ENCODE data around the gene CMTM3.
"Not testable (repeated sequence)": the region's sequence is repeated elsewhere in the genome, so short reads cannot be mapped to it uniquely, and the experiment has no call there.

CMTM3 gene

DNA sequence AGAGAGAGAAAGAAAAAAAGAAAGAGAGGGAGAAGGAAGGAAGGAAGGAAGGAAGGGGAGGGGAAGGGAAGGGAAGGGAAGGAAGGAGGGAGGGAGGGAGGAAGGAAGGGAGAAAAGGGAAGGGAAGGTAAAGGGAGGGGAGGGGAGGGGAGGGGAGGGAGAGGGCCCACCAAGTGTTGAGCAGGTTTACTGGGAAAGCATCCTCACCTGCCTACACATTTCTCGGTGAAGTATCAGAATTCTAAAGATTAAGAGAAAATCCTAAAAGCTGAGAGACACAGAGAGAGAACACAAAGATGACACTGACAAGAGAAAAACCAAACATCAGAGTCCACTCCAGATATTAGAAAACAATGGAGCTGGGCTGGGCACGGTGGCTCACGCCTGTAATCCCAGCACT, 12.3 kb upstream of the CMTM3 start:
- intact Hi-C loops (cut with micrococcal nuclease): no loop called here
- Mint-ChIP-seq H3K4me1 (ENCODE audit: low read depth) (peaks cover 51% of the 10 kb centered on the region), H3K27ac (peak overlapping the region; percentile 20), H3K27me3 (peaks cover 7% of the 10 kb centered on the region), H3K36me3 (ENCODE audit: low read depth) (no peaks in the 10 kb centered on the region), H3K9me3 (no peaks in the 10 kb centered on the region), H3K4me3 (no peak overlapping the region)

DNA sequence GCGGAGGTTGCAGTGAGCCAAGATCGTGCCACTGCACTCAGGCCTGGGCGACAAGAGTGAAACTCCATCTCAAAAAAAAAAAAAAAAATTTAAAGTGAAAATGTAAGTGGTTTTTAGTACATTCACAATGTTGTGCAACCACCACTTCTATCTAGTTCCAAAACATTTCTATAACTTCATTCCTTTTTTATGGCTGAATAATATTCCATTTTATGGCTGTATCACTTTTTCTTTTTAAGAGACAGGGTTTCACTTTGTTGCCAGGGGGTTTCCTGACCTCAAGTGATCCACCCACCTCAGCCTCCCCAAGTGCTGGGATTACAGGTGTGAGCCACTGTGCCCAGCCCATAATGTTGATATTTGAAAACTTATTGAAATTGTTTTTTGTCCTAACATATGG, 11.7 kb upstream of the CMTM3 start:
- intact Hi-C loops (cut with micrococcal nuclease): no loop called here
- Mint-ChIP-seq H3K9me3 (no peaks in the 10 kb centered on the region), H3K4me1 (ENCODE audit: low read depth) (peaks cover 50% of the 10 kb centered on the region), H3K27me3 (peaks cover 3% of the 10 kb centered on the region), H3K4me3 (no peak overlapping the region), H3K36me3 (ENCODE audit: low read depth) (no peaks in the 10 kb centered on the region), H3K27ac (no peak overlapping the region)

DNA sequence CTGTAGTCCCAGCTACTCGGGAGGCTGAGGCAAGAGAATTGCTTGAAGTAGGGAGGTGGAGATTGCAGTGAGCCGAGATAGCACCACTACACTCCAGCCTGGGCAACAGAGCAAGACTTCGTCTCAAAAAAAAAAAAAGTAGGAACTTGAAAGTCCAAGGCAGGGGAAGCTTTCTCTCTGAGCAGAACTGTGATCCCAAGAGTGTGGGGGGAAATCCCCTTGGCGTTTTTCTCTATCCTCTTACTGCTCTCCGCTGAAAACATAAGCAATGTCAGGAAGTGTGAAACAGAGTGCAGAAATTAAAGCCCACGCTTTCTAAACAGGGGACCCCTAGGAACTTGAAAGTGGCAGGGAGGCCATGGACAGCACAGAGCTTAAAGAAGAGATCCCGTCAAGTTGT, 9.8 kb upstream of the CMTM3 start:
- Mint-ChIP-seq H3K36me3 (ENCODE audit: low read depth) (no peaks in the 10 kb centered on the region), H3K9me3 (no peaks in the 10 kb centered on the region), H3K27me3 (peaks cover 6% of the 10 kb centered on the region), H3K4me3 (no peak overlapping the region), H3K4me1 (ENCODE audit: low read depth) (peaks cover 40% of the 10 kb centered on the region), H3K27ac (peak overlapping the region; percentile 15)
- intact Hi-C loops (cut with micrococcal nuclease): no loop called here

DNA sequence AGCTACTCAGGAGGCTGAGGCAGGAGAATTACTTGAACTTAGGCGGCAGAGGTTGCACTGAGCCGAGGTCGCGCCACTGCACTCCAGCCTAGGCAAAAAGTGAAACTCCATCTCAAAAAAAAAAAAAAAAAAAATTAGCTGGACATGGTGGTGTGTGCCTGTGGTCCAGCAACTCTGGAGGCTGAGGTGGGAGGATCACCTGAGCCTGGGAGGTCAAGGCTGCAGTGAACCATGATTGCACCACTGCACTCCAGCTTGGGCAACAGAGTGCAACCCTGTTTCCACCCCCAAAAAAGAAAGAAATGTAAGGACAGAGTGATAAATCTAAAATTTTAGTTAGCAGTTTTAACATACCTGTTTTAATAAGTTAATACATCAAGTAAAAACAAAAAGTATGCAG, 7.9 kb upstream of the CMTM3 start:
- peaks cover 10% of the 10 kb centered on the region for H3K27me3 Mint-ChIP-seq
- H3K4me3 Mint-ChIP-seq; H3K9me3 Mint-ChIP-seq; intact Hi-C loops (cut with micrococcal nuclease); H3K36me3 Mint-ChIP-seq (ENCODE audit: low read depth): not testable (repeated sequence)
- H3K4me1 Mint-ChIP-seq (ENCODE audit: low read depth): peaks cover 33% of the 10 kb centered on the region
- peak overlapping the region; percentile 44 for H3K27ac Mint-ChIP-seq

DNA sequence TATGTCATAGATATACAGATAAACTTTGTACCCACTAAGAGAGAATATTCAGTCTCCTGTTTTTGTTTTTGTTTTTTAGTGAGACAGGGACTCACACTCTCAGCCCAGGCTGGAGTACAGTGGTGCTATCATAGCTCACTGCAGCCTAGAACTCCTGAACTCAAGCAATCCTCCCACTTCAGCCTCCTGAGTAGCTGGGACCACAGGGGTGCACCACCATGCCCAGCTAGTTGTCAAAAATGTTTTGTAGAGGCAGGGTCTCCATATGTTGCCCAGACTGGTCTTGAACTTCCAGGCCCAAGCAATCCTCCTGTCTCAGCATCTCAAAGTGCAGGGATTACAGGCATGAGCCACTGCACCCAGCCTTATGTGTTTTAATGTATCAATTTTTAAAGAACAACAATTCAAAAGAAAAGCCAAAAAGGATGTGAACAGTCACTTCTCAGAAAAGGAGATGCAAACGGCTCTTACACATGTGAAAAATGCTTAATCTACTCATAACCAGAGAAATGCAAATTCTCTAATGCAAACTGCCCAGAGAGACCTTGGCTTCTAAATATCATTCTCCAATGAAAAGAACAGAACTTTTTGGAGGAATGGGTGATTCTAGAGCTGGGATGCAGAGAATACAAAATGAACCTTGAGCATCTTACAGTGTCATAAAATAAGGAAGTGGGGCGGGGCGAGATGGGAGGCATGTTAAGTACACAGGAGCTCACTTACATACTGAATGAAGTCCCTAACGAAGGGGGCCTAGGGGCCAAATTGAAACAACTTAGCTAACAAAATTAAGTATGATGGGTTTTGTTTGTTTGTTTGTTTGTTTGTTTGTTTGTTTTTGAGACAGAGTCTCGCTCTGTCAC, 7.3 kb upstream of the CMTM3 start:
- Mint-ChIP-seq H3K27ac (peak overlapping the region; percentile 44), H3K36me3 (ENCODE audit: low read depth) (peaks cover 8% of the 10 kb centered on the region), H3K9me3 (peaks cover 9% of the 10 kb centered on the region), H3K27me3 (peaks cover 10% of the 10 kb centered on the region), H3K4me3 (no peak overlapping the region), H3K4me1 (ENCODE audit: low read depth) (peaks cover 34% of the 10 kb centered on the region)
- intact Hi-C loops (cut with micrococcal nuclease): no loop called here

DNA sequence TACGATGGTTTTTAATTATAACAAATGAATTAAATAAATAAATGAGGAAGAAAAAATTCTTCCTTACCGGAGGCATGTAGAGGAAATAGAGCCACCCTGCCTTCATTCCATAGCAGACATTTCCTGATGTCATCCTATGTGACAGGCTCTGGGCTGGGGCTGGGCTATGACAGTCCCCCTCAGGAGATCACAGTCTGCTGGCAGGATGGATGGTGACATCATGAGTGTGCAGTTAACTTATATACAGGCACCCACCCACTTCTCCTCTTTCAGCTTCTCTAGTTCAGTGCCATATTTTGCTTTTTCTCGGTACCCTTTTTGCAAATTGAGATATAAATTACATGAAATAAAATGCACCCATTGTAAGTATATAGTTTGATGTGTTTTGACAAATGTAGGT, 6.4 kb upstream of the CMTM3 start:
- Mint-ChIP-seq H3K27me3 (peaks cover 10% of the 10 kb centered on the region), H3K36me3 (ENCODE audit: low read depth) (peaks cover 8% of the 10 kb centered on the region), H3K27ac (no peak overlapping the region), H3K4me1 (ENCODE audit: low read depth) (peaks cover 43% of the 10 kb centered on the region), H3K9me3 (peaks cover 9% of the 10 kb centered on the region), H3K4me3 (no peak overlapping the region)
- intact Hi-C loops (cut with micrococcal nuclease): no loop called here

DNA sequence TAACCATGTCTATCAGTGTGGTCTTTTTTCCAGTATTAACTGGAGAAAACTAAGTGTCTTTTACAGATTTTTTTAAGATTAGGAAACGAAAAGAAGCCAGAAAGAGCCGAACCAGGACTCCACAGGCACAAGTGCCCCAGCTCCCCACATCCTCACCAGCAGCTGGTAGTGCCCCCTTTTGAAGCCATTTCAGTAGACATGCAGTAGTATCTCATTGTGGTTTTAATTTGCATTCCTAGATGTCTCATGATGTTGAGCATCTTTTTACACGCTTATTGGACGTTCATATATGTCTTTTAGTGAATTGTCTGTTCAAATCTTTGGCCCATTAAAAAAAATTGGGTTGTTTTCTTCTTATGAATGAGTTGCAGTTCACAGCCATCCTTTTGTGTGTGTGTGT, 4.8 kb upstream of the CMTM3 start:
- H3K27ac Mint-ChIP-seq: no peak overlapping the region
- peaks cover 9% of the 10 kb centered on the region for H3K9me3 Mint-ChIP-seq
- peaks cover 19% of the 10 kb centered on the region for H3K27me3 Mint-ChIP-seq
- intact Hi-C loops (cut with micrococcal nuclease): no loop called here
- H3K36me3 Mint-ChIP-seq (ENCODE audit: low read depth): peaks cover 15% of the 10 kb centered on the region
- peaks cover 47% of the 10 kb centered on the region for H3K4me1 Mint-ChIP-seq (ENCODE audit: low read depth)
- no peak overlapping the region for H3K4me3 Mint-ChIP-seq

DNA sequence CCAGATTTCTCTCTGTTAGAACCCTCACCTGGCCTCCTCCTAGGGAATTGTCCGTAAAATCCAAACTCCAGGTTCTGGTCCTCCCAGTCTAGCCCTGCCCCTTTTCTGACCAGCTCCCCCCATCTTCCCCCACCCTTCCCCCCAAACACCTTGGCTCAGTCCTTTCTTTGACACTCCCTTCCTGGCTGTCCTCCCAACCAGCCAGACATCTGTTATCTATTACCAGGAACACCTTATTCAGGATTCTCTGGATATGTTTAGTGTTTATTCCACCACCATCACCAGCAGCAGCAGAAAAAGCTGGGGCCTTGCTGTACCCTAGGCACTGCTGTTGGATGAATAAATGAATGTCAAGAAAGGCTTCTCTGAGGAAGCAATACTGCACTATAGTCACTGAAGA, 4.0 kb upstream of the CMTM3 start:
- H3K4me1 Mint-ChIP-seq (ENCODE audit: low read depth): peaks cover 41% of the 10 kb centered on the region
- H3K27ac Mint-ChIP-seq: no peak overlapping the region
- peaks cover 9% of the 10 kb centered on the region for H3K9me3 Mint-ChIP-seq
- intact Hi-C loops (cut with micrococcal nuclease): no loop called here
- peaks cover 19% of the 10 kb centered on the region for H3K27me3 Mint-ChIP-seq
- no peak overlapping the region for H3K4me3 Mint-ChIP-seq
- H3K36me3 Mint-ChIP-seq (ENCODE audit: low read depth): peaks cover 15% of the 10 kb centered on the region

DNA sequence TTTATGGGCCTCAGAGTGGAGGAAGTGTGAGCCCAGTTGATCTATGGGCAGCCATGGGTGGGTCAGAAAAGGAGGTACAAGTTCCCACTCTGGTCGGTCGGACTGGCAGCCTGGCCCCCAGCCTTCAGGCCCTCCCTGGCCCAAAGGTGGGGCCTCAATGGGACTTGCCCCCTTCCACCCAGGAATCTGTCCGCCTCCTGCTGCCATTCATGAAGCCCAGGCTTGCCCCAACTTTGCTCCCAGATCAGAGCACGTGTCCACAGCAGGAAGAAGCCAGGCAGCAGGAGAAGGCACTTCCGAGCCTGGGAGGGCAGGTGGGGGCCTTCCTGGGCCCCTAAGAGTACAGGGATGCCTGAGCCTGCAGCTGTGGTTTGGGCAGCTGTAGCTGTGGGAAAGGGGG, 3.0 kb upstream of the CMTM3 start:
- Mint-ChIP-seq H3K9me3 (peaks cover 9% of the 10 kb centered on the region), H3K4me1 (ENCODE audit: low read depth) (peaks cover 48% of the 10 kb centered on the region), H3K27ac (peak overlapping the region; percentile 62), H3K27me3 (peaks cover 19% of the 10 kb centered on the region), H3K36me3 (ENCODE audit: low read depth) (peaks cover 23% of the 10 kb centered on the region), H3K4me3 (no peak overlapping the region)
- intact Hi-C loops (cut with micrococcal nuclease): no loop called here

DNA sequence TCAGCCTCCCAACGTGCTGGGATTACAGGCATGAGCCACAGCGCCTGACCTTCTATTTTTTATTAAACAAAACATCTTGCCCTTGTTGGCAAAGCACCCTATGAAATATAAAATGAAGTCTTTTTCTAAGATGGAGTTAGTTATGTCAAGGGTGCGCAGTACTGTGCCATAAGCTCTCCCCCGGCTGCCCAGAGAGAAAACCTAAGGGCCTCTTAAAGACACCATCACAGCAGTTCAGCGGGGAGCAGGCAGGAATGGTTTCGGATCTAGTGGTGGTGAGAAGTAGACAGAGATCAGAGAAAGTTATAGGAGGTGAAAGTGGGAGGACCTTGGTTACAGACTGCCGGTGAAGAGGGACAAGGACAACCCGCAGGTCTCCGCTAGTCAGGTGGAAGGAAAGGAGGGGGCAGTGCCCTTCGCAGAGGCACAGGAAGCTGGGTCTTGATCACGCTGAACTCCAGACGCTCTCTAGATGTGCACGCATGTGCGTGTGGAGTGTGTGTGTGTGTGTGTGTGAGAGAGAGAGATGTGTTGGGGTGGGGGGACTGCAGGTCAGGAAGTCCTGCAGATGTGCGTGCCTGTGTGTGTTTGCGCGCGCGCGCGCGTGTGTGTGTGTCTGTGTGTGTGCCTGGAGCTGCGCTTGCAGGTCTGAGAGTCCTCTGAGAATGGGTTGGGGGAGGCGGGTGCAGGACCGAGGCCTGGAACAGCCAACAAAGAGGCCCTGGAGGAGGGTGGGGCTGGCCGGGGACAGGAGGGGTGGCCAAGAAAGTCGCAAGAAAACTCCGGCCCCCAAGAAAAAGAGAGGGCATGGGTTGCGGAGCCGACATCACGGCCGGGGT, 748 bp upstream of the CMTM3 start:
- Mint-ChIP-seq H3K36me3 (ENCODE audit: low read depth) (peaks cover 46% of the 10 kb centered on the region), H3K4me3 (peak overlapping the region; percentile 90), H3K9me3 (peaks cover 9% of the 10 kb centered on the region), H3K27ac (peak overlapping the region; percentile 88), H3K27me3 (peaks cover 19% of the 10 kb centered on the region), H3K4me1 (ENCODE audit: low read depth) (peaks cover 52% of the 10 kb centered on the region)
- intact Hi-C loops (cut with micrococcal nuclease): no loop called here

DNA sequence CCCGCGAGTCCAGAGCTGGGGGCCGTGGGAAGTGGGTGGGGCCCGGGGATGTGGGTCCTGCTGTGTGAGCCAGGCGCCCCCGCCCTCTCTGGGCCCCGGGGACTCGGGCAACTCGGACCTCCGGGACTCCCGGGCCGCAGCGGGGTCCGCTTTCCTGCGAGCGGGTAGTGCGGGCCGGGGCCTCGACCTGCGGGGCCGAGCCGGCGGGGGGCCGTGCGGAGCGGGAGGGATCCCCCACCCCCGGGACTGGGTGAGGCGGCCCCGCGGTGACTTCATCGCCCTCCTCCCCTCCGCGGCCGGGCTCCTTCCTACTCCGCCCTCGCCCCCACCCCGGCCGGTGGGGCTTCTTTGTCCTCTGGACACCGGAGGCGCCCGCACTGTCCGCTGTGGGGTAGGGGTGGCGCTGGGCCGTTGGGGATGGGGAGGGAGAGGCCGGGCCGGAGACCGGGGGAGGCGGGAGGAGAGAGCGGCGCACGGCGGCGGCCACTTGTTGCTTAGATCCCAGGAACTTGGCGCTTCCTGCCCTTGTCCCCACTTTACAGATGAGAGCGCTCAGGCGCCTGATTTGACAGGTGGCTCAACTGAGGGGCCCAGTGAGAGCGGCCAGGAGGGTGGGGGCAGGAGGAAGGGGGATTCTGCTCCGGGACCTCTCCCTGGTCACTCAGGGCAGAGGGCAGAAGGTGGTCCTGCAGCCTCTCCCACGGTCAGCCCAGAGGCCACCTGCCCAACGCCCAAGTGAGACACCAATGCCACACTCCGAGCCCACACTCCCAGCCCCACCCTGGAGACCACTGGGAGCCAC, 874 bp downstream of the CMTM3 start:
- peaks cover 52% of the 10 kb centered on the region for H3K4me1 Mint-ChIP-seq (ENCODE audit: low read depth)
- H3K27ac Mint-ChIP-seq: peak overlapping the region; percentile 88
- H3K4me3 Mint-ChIP-seq: peak overlapping the region; percentile 84
- peaks cover 9% of the 10 kb centered on the region for H3K9me3 Mint-ChIP-seq
- intact Hi-C loops (cut with micrococcal nuclease): loop anchor here (5.0 kb wide), 3 partner anchors 83 to 198 kb away; partner anchors contain the start of gene CMTM4
- peaks cover 13% of the 10 kb centered on the region for H3K27me3 Mint-ChIP-seq
- H3K36me3 Mint-ChIP-seq (ENCODE audit: low read depth): peaks cover 62% of the 10 kb centered on the region

DNA sequence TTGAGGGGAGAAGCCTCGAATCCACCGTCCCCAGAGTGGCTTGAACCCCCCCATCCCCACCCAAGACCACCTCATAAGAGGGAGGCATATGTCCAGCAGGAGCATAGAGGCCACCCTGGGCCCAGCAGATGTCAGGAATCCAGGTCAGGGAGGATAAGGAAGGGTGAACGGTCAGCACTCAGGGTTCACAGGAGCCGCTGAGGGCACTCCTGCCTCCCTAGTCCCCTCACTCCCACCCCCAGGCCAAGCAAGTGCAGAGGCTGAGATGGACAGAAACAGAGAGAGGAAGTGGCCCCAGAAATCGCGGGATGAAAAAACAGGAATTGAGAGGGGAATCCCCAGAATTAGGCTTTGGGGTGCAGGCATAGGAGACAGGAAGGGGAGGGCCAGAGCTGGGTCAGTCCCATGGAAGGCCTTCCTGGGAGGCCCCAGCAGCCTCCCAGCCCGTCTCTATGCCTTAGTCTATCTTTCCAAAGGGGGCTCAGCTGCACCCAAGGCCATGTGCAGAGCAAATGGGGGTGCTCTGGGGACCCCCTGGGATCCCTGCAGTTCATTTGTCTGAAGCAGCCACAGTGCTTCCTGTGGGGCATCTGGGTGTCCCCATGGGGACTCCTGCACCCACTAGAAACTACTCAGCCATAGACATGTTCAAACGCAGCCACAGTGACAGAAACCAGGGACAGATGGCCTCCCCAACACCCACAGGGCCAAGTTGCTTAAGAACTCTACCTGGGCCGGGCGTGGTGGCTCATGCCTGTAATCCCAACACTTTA, 1.7 kb downstream of the CMTM3 start:
- Mint-ChIP-seq H3K4me3 (peak overlapping the region; percentile 84), H3K27me3 (peaks cover 8% of the 10 kb centered on the region), H3K4me1 (ENCODE audit: low read depth) (peaks cover 52% of the 10 kb centered on the region), H3K9me3 (peaks cover 3% of the 10 kb centered on the region), H3K27ac (peak overlapping the region; percentile 88), H3K36me3 (ENCODE audit: low read depth) (peaks cover 64% of the 10 kb centered on the region)
- intact Hi-C loops (cut with micrococcal nuclease): loop anchor here (2.0 to 5.0 kb wide), 4 partner anchors 53 to 199 kb away; partner anchors contain the start of genes CKLF and CMTM4

All from dendritic cell treated with granulocyte-macrophage colony-stimulating factor and Interleukin-4, amounts not matched to agents 40 ng/mL and 50 ng/mL, for 4 days (primary cell).